SK-N-SH treated with all-trans-retinoic acid at 6 μM for 48 hours (cell line): ENCODE results near the gene AHCYL2.

ENCODE experiments used
- ATAC-seq: fragments of 200-7000 bp; cut with Tn5 transposase; 3 replicates; pipeline ENCODE4 v1.9.1; 2020; ENCODE audit warnings: mild to moderate bottlenecking, moderate library complexity
- ARNTL ChIP-seq: fragments of 450-650 bp; formaldehyde crosslinking; IDR thresholded peaks from 2 replicates; pipeline ENCODE4 v1.5.0; 2020; ENCODE audit warnings: low read depth, mild to moderate bottlenecking, moderate library complexity, borderline replicate concordance
- BACH2 ChIP-seq: fragments of 250-450 bp; sonication (Bioruptor Pico); IDR thresholded peaks from 2 replicates; pipeline ENCODE4 v1.9.0; 2021; ENCODE audit warnings: mild to moderate bottlenecking, borderline replicate concordance
- CSDC2 ChIP-seq: fragments of 250-450 bp; sonication (Bioruptor Pico); IDR thresholded peaks from 2 replicates; pipeline ENCODE4 v1.5.0; 2020; ENCODE audit warnings: mild to moderate bottlenecking, moderate library complexity
- GLIS3 ChIP-seq: fragments of 250-450 bp; sonication (Bioruptor Pico); IDR thresholded peaks from 2 replicates; pipeline ENCODE4 v1.5.0; 2020; ENCODE audit warnings: mild to moderate bottlenecking, moderate library complexity
- ISL1 ChIP-seq: fragments of 250-450 bp; sonication (Bioruptor Pico); IDR thresholded peaks from 2 replicates; pipeline ENCODE4 v2.1.2; 2022; ENCODE audit warnings: mild to moderate bottlenecking, moderate library complexity
- PPARA ChIP-seq: fragments of 250-450 bp; sonication (Bioruptor Pico); IDR thresholded peaks from 2 replicates; pipeline ENCODE4 v1.5.0; 2020; ENCODE audit warnings: mild to moderate bottlenecking, borderline replicate concordance
- RARB ChIP-seq: fragments of 250-450 bp; sonication (Bioruptor Pico); IDR thresholded peaks from 2 replicates; pipeline ENCODE4 v1.8.0; 2021; ENCODE audit warnings: mild to moderate bottlenecking, moderate library complexity
- SNAI2 ChIP-seq: fragments of 250-450 bp; sonication (Bioruptor Pico); IDR thresholded peaks from 2 replicates; pipeline ENCODE4 v1.5.0; 2020; ENCODE audit warnings: mild to moderate bottlenecking, moderate library complexity
- TCF4 ChIP-seq: fragments of 250-450 bp; sonication (Bioruptor Pico); IDR thresholded peaks from 2 replicates; pipeline ENCODE4 v1.8.0; 2021; ENCODE audit warnings: mild to moderate bottlenecking, moderate library complexity, borderline replicate concordance
- TOX ChIP-seq: fragments of 250-450 bp; sonication (Bioruptor Pico); IDR thresholded peaks from 2 replicates; pipeline ENCODE4 v1.8.0; 2021; ENCODE audit warnings: mild to moderate bottlenecking, moderate library complexity, borderline replicate concordance
- ZC3H10 ChIP-seq: fragments of 250-450 bp; sonication (Bioruptor Pico); IDR thresholded peaks from 2 replicates; pipeline ENCODE4 v1.5.1; 2021; ENCODE audit warnings: mild to moderate bottlenecking, moderate library complexity
- ZFP3 ChIP-seq: fragments of 250-450 bp; sonication (Bioruptor Pico); IDR thresholded peaks from 2 replicates; pipeline ENCODE4 v1.5.0; 2020; ENCODE audit warnings: mild to moderate bottlenecking, moderate library complexity
- ZFP30 ChIP-seq: fragments of 450-650 bp; formaldehyde crosslinking; IDR thresholded peaks from 2 replicates; pipeline ENCODE4 v1.5.0; 2022; ENCODE audit warnings: mild to moderate bottlenecking, moderate library complexity
- ZNF565 ChIP-seq: fragments of 450-650 bp; formaldehyde crosslinking; conservative IDR thresholded peaks from 2 replicates; pipeline ENCODE4 v1.5.0; 2020; ENCODE audit warnings: low read depth, mild to moderate bottlenecking, moderate library complexity
- ZNF70 ChIP-seq: fragments of 450-650 bp; formaldehyde crosslinking; IDR thresholded peaks from 2 replicates; pipeline ENCODE4 v1.5.0; 2020; ENCODE audit warnings: mild to moderate bottlenecking, moderate library complexity
- ZNF8 ChIP-seq: fragments of 450-650 bp; formaldehyde crosslinking; IDR thresholded peaks from 2 replicates; pipeline ENCODE4 v1.5.0; 2020; ENCODE audit warnings: mild to moderate bottlenecking, moderate library complexity
- TF ChIP-seq, protein P1 (sequence below): fragments of 250-450 bp; sonication (Bioruptor Pico); IDR thresholded peaks from 2 replicates; pipeline ENCODE4 v1.5.1; 2021; ENCODE audit warnings: mild to moderate bottlenecking, moderate library complexity
- TF ChIP-seq, protein P2 (sequence below): fragments of 250-450 bp; sonication (Bioruptor Pico); IDR thresholded peaks from 2 replicates; pipeline ENCODE4 v1.8.0; 2021; ENCODE audit warnings: low read depth, mild to moderate bottlenecking, moderate library complexity, borderline replicate concordance
- TF ChIP-seq, protein P3 (sequence below): fragments of 250-450 bp; sonication (Bioruptor Pico); IDR thresholded peaks from 2 replicates; pipeline ENCODE4 v1.5.0; 2020; ENCODE audit warnings: mild to moderate bottlenecking, moderate library complexity
- TF ChIP-seq, protein P4 (sequence below): fragments of 250-450 bp; sonication (Bioruptor Pico); IDR thresholded peaks from 2 replicates; pipeline ENCODE4 v1.8.0; 2020; ENCODE audit warnings: mild to moderate bottlenecking, moderate library complexity, borderline replicate concordance
- TF ChIP-seq, protein P5 (sequence below): fragments of 250-450 bp; sonication (Bioruptor Pico); IDR thresholded peaks from 2 replicates; pipeline ENCODE4 v1.5.1; 2020; ENCODE audit warnings: low read depth, mild to moderate bottlenecking, moderate library complexity

The AHCYL2 gene

DNA sequence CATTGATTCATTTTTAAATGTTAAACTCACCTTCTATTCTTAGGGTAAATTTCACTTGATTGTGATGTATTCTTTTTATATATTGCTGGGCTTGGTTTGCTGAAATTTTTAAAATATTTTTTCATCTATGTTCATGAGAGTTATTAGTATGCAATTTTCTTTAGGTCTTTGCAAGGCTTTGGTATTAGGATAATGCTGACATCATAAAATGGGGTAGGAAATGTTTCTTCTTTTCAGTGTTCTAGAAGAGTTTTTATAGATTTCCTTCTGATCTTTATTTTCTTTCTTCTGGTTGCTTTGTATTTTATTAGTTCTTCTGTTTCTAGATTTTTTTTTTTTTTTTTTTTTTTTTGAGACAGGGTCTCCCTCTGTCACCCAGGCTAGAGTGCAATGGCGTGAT lies 56.3 kb downstream of the AHCYL2 start:
- TF ChIP-seq TOX (CRISPR knock-in tag) (no peak), ARNTL (CRISPR knock-in tag) (no peak)
- TF ChIP-seq, all 23 proteins: peak for 0
- no peak for ATAC-seq

DNA sequence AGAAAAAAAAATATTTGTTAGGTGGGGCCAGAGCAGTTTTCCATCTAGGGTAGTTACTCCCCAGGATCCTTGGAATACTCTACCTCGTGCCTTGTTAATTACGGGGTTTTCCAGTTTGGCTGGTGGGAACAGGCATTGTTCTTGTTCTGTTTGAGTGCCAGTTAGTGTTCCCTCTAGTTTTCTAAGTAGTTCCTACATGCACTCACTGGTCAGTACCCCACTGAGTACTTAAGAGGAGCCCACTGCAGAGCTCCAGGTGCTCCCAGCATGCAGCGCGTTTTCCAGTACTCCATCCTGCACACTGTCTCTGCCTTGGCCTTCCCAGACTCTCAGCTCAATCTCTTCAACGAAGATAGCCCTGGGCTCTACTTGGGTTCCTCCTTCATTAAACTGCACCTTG lies 58.0 kb downstream of the AHCYL2 start:
- TF ChIP-seq, protein P1, sequence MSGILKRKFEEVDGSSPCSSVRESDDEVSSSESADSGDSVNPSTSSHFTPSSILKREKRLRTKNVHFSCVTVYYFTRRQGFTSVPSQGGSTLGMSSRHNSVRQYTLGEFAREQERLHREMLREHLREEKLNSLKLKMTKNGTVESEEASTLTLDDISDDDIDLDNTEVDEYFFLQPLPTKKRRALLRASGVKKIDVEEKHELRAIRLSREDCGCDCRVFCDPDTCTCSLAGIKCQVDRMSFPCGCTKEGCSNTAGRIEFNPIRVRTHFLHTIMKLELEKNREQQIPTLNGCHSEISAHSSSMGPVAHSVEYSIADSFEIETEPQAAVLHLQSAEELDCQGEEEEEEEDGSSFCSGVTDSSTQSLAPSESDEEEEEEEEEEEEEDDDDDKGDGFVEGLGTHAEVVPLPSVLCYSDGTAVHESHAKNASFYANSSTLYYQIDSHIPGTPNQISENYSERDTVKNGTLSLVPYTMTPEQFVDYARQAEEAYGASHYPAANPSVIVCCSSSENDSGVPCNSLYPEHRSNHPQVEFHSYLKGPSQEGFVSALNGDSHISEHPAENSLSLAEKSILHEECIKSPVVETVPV (CRISPR knock-in tag) = no peak
- no peak for TF ChIP-seq BACH2 (CRISPR knock-in tag)
- TF ChIP-seq, protein P2, sequence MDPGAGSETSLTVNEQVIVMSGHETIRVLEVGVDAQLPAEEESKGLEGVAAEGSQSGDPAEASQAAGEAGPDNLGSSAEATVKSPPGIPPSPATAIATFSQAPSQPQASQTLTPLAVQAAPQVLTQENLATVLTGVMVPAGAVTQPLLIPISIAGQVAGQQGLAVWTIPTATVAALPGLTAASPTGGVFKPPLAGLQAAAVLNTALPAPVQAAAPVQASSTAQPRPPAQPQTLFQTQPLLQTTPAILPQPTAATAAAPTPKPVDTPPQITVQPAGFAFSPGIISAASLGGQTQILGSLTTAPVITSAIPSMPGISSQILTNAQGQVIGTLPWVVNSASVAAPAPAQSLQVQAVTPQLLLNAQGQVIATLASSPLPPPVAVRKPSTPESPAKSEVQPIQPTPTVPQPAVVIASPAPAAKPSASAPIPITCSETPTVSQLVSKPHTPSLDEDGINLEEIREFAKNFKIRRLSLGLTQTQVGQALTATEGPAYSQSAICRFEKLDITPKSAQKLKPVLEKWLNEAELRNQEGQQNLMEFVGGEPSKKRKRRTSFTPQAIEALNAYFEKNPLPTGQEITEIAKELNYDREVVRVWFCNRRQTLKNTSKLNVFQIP (CRISPR knock-in tag) = no peak
- TF ChIP-seq GLIS3 = no peak
- no peak for TF ChIP-seq ZFP3 (CRISPR knock-in tag)
- no peak for ATAC-seq

DNA sequence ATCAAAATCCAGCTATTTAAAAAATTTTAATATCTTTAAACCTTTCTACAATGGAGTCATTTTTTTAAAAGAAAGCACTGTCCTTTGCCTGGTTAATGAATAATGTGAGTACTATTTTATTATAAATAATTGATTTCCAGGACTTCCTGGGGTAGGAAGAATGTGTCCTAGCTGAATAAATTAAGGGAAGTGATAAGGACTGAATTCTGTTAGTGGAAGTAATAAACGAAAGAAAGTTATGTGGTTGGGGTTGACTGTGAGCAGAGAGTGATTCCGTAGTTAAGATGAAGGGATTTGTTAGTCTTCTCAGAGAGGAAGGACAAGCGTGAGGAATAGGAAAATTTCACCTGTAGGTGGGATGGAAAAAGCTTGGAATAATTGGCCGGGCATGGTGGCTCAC lies 59.1 kb downstream of the AHCYL2 start:
- no peak for TF ChIP-seq CSDC2
- no peak for TF ChIP-seq TCF4 (CRISPR knock-in tag)
- TF ChIP-seq, protein P1 (CRISPR knock-in tag) = no peak
- TF ChIP-seq ZC3H10 = no peak
- no peak for TF ChIP-seq PPARA (CRISPR knock-in tag)
- no peak for TF ChIP-seq ZNF8 (CRISPR knock-in tag)
- TF ChIP-seq ISL1 (CRISPR knock-in tag) = no peak
- TF ChIP-seq, protein P3, sequence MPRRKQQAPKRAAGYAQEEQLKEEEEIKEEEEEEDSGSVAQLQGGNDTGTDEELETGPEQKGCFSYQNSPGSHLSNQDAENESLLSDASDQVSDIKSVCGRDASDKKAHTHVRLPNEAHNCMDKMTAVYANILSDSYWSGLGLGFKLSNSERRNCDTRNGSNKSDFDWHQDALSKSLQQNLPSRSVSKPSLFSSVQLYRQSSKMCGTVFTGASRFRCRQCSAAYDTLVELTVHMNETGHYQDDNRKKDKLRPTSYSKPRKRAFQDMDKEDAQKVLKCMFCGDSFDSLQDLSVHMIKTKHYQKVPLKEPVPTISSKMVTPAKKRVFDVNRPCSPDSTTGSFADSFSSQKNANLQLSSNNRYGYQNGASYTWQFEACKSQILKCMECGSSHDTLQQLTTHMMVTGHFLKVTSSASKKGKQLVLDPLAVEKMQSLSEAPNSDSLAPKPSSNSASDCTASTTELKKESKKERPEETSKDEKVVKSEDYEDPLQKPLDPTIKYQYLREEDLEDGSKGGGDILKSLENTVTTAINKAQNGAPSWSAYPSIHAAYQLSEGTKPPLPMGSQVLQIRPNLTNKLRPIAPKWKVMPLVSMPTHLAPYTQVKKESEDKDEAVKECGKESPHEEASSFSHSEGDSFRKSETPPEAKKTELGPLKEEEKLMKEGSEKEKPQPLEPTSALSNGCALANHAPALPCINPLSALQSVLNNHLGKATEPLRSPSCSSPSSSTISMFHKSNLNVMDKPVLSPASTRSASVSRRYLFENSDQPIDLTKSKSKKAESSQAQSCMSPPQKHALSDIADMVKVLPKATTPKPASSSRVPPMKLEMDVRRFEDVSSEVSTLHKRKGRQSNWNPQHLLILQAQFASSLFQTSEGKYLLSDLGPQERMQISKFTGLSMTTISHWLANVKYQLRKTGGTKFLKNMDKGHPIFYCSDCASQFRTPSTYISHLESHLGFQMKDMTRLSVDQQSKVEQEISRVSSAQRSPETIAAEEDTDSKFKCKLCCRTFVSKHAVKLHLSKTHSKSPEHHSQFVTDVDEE (CRISPR knock-in tag) = no peak
- TF ChIP-seq ZNF565 (CRISPR knock-in tag) = no peak
- TF ChIP-seq RARB (CRISPR knock-in tag) = no peak
- TF ChIP-seq ZFP30 = no peak
- no peak for TF ChIP-seq ARNTL (CRISPR knock-in tag)

DNA sequence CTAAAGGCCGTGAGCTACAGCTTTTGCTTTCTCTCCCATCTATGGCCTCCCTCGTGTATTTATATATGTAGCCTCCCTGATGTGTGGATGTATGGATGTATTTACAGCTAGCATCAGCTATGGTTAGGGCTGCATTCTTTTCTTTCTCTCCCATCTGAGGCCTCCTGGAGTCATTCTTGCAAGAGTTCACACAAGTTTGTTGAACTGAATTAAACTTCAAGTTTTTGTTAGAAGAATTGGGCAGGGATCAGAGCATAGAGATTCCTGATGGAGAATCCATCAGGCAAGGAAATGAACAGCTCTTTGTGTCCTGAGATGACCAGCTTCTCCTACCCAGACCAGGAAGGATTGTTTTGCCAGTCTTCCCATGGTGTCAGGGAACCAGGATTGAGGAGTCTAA lies 60.3 kb downstream of the AHCYL2 start:
- TF ChIP-seq GLIS3 (no peak), ZFP3 (CRISPR knock-in tag) (no peak), ZNF70 (CRISPR knock-in tag) (no peak), ZNF8 (CRISPR knock-in tag) (no peak), ISL1 (CRISPR knock-in tag) (no peak), CSDC2 (no peak), RARB (CRISPR knock-in tag) (no peak), PPARA (CRISPR knock-in tag) (no peak), ARNTL (CRISPR knock-in tag) (no peak), BACH2 (CRISPR knock-in tag) (no peak), SNAI2 (CRISPR knock-in tag) (no peak), TOX (CRISPR knock-in tag) (no peak)
- TF ChIP-seq, protein P2 (CRISPR knock-in tag) = no peak
- TF ChIP-seq, protein P4, sequence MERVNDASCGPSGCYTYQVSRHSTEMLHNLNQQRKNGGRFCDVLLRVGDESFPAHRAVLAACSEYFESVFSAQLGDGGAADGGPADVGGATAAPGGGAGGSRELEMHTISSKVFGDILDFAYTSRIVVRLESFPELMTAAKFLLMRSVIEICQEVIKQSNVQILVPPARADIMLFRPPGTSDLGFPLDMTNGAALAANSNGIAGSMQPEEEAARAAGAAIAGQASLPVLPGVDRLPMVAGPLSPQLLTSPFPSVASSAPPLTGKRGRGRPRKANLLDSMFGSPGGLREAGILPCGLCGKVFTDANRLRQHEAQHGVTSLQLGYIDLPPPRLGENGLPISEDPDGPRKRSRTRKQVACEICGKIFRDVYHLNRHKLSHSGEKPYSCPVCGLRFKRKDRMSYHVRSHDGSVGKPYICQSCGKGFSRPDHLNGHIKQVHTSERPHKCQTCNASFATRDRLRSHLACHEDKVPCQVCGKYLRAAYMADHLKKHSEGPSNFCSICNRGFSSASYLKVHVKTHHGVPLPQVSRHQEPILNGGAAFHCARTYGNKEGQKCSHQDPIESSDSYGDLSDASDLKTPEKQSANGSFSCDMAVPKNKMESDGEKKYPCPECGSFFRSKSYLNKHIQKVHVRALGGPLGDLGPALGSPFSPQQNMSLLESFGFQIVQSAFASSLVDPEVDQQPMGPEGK (CRISPR knock-in tag) = no peak
- TF ChIP-seq, protein P1 (CRISPR knock-in tag) = no peak
- TF ChIP-seq, protein P5, sequence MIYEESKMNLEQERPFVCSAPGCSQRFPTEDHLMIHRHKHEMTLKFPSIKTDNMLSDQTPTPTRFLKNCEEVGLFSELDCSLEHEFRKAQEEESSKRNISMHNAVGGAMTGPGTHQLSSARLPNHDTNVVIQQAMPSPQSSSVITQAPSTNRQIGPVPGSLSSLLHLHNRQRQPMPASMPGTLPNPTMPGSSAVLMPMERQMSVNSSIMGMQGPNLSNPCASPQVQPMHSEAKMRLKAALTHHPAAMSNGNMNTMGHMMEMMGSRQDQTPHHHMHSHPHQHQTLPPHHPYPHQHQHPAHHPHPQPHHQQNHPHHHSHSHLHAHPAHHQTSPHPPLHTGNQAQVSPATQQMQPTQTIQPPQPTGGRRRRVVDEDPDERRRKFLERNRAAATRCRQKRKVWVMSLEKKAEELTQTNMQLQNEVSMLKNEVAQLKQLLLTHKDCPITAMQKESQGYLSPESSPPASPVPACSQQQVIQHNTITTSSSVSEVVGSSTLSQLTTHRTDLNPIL (CRISPR knock-in tag) = no peak
- no peak for ATAC-seq

More for the DNA sequence above, 59.1 kb downstream of the AHCYL2 start:
- ATAC-seq = no peak
